GM21786 (cell line): ENCODE measurements around the gene ANKRD62.

Experiments
- ATAC-seq: cut with Tn5 transposase; IDR thresholded peaks from one replicate; pipeline ENCODE4 v1.9.1; 2021; ENCODE audit not compliant: unreplicated experiment

Gene ANKRD62

DNA sequence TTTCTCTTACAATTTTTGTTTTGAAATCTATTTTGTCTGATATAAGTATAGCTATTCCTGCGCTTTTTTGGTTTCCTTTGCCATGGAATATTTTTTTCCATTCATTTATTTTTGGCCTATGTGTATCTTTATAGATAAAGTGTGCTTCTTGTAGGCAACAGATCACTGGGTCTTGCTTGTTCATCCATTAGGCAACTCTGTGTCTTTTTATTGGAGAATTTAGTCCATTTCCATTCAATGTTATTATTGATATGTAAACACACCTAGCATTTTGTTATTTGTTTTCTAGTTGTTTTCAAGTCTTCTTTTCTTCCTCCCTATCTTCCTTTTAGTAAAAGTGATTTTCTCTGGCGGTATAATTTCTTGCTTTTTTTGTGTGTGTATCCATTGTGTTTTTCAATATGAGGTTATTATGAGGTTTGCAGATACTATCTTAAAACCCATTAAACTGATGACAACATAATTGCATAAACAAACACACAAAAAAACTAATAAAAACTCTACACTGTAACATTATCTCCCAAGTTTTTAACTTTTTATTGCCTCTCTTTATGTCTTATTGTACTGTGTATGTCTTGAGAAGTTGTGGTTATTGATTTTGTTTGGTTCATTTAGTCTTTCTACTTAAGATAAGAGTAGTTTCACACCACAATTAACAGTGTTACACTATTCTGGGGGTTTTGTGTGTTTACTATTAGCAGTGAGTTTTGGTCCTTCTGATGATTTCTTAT lies 71.6 kb downstream of the ANKRD62 start:
- ATAC-seq, result no peak
